ENCODE data around the gene RAPGEFL1.

GRCh38 chr17:40188694-40189093 is 11.4 kb downstream of the RAPGEFL1 start:
- no peak for TF ChIP-seq EZH2 (IDR thresholded peaks at IDR 0.05; ENCODE audit: low read depth)
- TF ChIP-seq CTCF (conservative IDR thresholded peaks at IDR 0.05) = no peak
